Measurements from ENCODE around the gene PNCK.

The PNCK gene

DNA sequence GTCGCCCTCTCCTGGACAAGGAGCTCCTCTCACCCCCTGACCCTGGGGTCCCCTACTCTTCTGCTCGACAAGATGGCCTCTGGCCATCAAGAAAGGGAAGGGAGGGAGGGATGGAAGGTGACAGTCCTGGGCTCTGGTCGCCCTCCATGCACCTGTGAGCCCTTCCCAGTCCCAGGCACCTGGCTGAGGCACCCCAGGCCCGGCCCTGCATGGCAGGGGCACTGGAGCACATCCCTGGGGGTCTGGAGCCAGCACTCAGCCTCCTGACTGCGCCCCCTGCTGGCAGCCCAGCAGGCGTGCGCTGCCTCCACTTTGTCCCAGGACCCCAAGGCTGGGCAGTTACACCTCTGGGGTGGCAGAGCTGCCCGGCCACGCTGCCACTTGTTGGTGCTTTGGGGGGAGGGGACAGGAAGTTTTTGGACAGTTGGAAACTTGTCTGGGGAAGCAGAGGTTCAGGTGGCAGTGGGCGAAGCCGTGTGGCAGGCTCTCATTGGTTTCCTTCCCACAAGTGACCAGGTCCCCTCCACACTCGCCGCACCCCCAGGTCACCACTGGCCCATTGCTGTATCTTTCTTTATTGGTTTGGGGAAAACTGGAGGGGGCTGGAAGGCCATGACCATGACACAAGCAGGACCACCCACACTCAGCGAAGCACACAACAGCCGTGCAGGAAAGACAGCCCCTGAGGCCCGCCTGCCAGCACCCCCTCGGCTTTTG lies 4.3 kb downstream of the PNCK start:
- no peak for DNase-seq (ENCODE audit: insufficient read length, low spot score)
- TF ChIP-seq POLR2A (IDR thresholded peaks at IDR 0.05; ENCODE audit: low read depth, low read length), result no peak
- no peak for FAIRE-seq

DNA sequence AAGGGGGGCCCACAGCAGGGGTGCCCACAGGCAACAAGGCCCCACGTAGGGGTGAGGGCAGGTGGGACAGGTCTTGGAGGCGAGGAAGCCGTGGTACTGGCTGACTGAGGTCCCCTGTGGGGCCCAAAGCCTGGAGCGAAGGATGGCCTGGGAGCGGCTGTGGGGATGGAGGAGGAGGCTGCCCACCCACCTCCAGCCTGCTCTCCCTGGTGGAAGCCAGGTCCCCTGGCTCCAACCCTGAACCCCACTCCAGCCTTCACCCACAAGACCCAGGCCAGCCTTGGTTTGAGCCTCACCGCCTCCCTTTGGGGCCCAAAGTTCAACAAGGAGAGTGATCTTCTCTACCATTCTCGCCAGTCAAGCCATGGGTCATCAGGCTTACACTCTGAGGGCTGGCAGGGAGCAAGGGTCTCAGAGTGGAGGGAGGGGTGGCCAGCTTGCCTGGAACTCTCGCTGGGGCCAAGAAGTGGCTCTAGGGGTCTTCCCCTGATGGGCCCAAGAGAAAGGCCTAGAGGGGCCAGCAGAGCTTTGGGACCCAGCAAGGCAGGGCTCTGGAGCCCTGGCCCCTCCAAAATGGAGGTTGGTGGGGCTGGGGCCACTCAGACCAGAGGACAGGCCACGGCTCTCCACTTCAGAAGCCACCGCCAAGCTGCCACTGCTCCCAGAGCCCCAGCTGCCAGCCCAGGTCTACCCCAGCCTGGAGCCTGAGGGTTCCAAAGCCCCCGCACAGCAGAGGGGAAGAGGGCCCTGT lies 5.0 kb downstream of the PNCK start:
- DNase-seq (ENCODE audit: insufficient read length, low spot score) (no peak), FAIRE-seq (no peak)
- no peak for TF ChIP-seq POLR2A (IDR thresholded peaks at IDR 0.05; ENCODE audit: low read depth, low read length)

DNA sequence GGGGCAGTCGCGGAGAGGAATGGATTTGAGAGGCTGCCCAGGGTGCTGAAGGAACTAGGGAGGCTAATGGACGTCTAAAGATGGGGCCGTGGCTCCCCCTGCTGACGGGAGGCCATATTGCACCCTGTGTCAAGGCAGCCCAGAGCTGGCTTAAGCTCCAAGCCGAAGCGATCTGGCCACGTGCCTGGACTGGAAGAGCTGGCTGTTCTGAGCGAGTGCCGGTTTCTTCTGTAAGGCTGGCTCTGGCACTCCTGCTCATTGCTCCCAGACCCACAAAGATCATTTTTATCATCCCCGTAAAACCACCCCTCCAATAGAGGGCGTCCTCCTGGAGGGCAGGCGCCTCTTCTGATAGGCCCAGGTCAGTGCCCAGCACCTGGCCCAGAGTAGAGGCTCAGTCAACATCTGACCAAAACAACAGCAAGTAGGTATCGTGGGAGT lies 5.6 kb downstream of the PNCK start:
- peak; percentile 67 for FAIRE-seq

DNA sequence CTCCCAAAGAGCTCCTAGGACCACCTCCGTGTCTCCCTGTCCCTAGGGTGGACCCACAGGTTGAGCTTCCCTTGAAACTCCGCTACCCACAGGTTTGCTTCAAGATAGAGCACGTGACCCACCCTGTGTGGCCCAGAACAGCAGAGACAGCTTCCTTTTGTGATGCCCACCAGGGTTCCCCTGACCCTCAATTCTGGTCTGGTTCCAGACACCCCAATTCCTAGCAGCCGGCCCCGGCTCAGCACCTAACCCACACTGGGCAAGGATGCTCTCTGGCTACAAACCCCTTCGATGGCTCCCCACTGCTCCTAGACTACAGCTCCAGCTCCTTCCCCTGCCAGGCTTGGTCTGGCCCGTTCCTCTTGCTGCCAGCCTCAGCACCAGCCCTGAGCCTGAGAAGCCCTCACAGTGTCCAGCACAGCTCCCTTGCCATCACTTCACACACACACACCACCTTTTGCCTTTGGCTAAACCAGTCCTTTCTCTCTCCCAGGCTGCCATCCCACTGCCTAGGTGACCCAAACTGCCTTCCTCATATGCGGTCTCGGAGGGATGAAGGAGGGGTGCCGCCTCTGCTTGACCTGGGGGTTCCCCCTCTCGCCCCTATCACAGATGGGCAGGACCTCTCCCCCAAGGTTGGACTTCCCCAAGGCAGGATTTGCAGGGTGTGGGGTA lies 6.2 kb downstream of the PNCK start:
- DNase-seq (ENCODE audit: insufficient read length, low spot score) (no peak), FAIRE-seq (no peak)
- TF ChIP-seq POLR2A (IDR thresholded peaks at IDR 0.05; ENCODE audit: low read depth, low read length), result no peak

More for the DNA sequence above, 5.6 kb downstream of the PNCK start:
- no peak for TF ChIP-seq POLR2A (IDR thresholded peaks at IDR 0.05; ENCODE audit: low read depth, low read length)
- peak; percentile 86 for DNase-seq (ENCODE audit: insufficient read length, low spot score)

DNA sequence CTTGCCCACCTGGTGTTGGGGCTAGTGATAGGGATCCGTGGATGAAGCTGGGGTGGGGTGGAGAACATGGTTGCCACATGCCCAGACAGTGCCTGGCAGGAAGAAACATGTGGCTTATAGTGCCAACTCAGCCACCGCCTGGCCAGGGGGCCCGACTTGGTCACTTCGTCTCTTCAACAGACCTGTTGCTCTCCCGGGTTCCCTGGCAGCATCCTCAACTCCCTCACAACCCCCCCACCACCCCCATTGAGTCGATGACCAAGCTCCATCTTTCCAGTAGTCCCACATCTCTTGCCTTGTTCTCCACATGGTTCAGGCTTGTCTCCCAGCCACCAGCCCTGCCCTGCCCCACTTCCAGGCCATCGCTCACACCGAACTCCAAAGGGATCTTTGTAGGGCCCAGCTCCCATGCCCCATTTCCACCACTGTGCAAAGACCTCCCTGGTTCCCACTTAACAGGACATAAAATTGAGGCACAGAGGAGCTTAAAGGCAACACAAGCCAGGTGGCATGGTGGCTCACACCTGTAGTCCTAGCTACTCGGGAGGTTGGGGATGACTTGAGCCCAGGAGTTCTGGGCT lies 7.8 kb downstream of the PNCK start:
- no peak for TF ChIP-seq POLR2A (IDR thresholded peaks at IDR 0.05; ENCODE audit: low read depth, low read length)
- DNase-seq (ENCODE audit: insufficient read length, low spot score) (no peak), FAIRE-seq (no peak)

DNA sequence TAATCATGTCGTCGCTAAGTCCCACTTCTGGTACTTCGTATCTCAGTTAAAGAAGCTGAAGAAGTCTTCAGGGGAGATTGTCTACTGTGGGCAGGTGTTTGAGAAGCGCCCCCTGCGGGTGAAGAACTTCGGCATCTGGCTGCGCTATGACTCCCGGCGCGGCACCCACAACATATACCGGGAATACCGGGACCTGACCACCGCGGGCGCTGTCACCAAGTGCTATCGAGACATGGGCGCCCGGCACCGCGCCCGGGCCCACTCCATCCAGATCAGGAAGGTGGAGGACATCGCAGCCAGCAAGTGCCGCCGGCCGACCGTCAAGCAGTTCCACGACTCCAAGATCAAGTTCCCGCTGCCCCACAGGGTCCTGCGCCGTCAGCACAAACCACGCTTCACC lies 11.3 kb downstream of the PNCK start:
- no peak for TF ChIP-seq POLR2A (IDR thresholded peaks at IDR 0.05; ENCODE audit: low read depth, low read length)
- DNase-seq (ENCODE audit: insufficient read length, low spot score) (no peak), FAIRE-seq (no peak)

DNA sequence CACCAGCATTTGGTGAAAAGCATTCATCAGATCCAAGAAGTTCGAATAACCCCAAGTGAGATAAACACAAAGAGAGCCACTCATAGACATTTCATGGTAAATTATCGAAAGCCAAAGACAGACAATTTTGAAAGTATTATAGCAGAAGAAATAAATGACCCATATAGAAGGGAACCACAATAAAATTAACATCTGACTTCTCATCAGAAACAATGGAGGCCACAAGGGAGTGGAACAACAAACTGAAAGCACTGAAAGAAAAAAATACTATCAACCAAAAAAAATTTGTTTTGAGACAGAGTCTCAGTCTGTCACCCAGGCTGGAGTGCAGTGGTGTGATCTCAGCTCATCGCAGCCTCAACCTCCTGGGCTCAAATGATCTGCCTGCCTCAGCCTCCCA lies 14.3 kb downstream of the PNCK start:
- no peak for DNase-seq (ENCODE audit: insufficient read length, low spot score)
- TF ChIP-seq POLR2A (IDR thresholded peaks at IDR 0.05; ENCODE audit: low read depth, low read length), result no peak
- no peak for FAIRE-seq

DNA sequence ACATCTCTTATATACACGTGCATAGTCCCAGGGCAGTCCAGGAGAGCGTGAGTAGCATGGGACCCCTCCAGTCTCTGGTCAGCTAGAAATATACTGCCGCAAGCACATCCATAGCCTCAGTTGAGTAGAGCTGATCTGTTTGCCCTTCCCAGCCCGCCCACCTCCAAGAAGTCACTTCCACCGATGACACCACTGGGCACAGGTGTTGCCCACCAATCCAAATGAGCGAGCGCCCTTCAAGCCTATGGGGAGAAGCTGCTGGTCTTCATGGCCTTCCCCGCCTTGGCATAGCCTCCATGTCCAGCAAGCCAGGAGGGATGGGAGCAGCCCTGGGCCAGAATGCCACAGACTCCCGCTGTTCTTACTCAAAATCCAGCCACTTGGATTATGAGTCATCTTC lies 16.5 kb downstream of the PNCK start:
- FAIRE-seq (peak; percentile 53), DNase-seq (ENCODE audit: insufficient read length, low spot score) (no peak)
- TF ChIP-seq POLR2A (IDR thresholded peaks at IDR 0.05; ENCODE audit: low read depth, low read length), result no peak

DNA sequence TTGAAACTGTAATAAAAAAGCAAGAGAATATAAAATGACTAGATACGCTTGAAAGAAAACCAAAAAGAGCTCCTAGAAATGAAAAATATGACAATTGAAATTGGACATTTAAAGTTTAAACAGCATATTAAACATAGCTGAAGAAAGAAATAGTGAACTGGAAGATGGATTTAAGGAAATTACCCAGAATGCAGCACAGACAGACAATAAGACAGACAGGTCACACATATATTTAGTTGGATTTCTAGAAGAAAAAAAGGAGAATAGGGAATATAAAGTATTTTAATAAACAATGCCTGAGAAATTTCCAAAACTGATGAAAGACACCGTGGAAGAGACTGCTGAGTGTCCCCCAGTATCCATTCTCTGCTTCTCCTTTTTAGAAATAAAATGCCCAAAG lies 20.1 kb downstream of the PNCK start:
- TF ChIP-seq POLR2A (IDR thresholded peaks at IDR 0.05; ENCODE audit: low read depth, low read length), result no peak
- FAIRE-seq (no peak), DNase-seq (ENCODE audit: insufficient read length, low spot score) (no peak)

DNA sequence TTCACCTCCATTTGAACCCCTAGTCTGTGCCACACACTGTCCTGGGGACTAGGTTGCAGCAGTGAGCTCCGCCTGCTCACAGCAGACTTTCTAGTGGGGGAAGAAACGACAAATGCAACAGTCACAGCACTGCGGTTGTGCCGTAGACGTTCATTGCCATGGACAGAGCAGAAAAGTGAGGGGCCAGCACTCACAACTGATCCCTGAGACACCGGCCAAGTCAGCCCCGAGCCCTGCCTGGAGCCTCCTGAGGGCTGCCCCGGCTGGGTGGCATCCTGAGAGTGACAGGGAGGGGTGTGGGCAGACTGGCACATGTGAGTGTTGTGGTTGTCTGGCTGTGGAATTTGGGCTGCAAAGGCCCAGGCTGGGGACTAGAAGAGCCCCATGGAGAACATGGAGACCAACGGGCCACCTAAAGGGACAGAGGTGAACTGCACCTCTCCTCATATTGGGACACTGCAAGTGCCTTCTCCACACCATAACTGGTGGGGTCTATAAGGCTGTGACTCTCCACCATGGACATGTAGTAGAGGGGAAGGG lies 22.0 kb downstream of the PNCK start:
- FAIRE-seq, result peak; percentile 15
- DNase-seq (ENCODE audit: insufficient read length, low spot score), result no peak
- TF ChIP-seq POLR2A (IDR thresholded peaks at IDR 0.05; ENCODE audit: low read depth, low read length), result no peak

DNA sequence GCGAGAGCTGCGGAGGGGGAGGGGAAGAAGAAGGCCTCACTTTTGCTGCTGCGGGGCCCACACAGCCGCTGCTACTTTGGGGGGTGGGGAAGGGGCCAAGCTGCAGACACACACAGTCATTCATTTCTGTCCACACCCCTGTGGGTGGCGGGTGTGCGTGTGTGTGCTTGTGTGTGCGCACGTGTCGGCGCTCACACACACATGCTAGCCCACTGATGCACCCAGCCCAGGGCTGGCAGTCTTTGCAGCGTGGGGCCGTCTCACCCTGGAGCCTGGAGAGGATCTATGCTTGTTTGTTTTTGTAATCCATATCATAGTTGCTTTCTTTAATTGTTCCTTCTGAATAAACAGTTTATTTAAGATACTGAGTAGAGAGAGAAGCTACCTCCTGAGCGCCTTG lies 22.7 kb downstream of the PNCK start:
- no peak for FAIRE-seq
- DNase-seq (ENCODE audit: insufficient read length, low spot score), result no peak
- TF ChIP-seq POLR2A (IDR thresholded peaks at IDR 0.05; ENCODE audit: low read depth, low read length), result no peak

DNA sequence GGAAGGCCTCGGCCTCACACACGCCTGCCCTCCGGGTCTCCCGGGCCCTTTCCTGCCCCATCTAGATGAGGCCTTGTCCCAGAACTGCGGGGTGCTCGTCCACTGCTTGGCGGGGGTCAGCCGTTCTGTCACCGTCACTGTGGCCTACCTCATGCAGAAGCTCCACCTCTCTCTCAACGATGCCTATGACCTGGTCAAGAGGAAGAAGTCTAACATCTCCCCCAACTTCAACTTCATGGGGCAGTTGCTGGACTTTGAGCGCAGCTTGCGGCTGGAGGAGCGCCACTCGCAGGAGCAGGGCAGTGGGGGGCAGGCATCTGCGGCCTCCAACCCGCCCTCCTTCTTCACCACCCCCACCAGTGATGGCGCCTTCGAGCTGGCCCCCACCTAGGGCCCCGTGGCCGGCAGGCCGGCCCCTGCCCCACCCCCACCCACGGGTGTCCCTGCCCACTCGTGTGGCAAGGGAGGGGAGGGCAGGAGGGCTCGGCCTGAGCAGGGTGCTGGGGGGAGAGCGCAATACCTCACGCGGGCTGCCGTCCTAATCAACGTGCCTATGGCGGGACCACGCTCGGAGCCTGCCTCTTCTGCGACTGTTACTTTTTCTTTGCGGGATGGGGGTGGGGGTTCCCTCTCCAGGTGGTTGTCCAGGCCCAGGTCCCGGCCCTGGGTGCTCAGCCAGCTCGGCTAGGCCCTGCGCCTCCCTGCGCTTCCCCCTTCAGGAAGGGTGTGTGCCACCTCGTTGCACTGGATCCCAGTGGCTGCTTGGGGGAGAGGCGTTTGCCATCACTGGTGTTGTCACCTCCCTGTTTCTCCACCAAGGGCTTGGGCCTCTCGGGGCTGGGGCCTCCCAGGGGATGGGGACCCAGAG lies 23.5 kb downstream of the PNCK start:
- DNase-seq (ENCODE audit: insufficient read length, low spot score) (no peak), FAIRE-seq (no peak)
- no peak for TF ChIP-seq POLR2A (IDR thresholded peaks at IDR 0.05; ENCODE audit: low read depth, low read length)

Measured in H54 (cell line).